HEK293 (cell line): ENCODE results near the gene UBL4A.

Experiments used
- CTCF ChIA-PET: fragments of 350-600 bp; formaldehyde crosslinking; extraction: SDS; loops from one replicate; lab custom pipeline; 2021; ENCODE audit warnings: antibody characterized with exemption; lab: Yijun Ruan, JAX
- POLR2A ChIA-PET: fragments of 300-600 bp; formaldehyde crosslinking; extraction: SDS; loops from one replicate; lab custom pipeline; 2020; ENCODE audit warnings: antibody characterized with exemption, inconsistent platforms; lab: Yijun Ruan, JAX
- H3K27ac ChIP-seq: fragments of 200-500 bp; sonication (Bioruptor generic); 2 replicates; pipeline ENCODE4 v1.5.1; 2014; ENCODE audit warnings: low read depth, low read length, control low read depth, inconsistent platforms; ENCODE audit errors: extremely low read depth
- H3K36me3 ChIP-seq, 2 experiments: fragments of 200-500 bp in 1 of 2; sonication (Bioruptor generic) in 1 of 2; 1 replicate in 1 of 2; 2 replicates in 1 of 2; pipeline ENCODE4 v1.5.1; 2014 to 2017; ENCODE audit warnings: inconsistent platforms in 2 of 2, low read length in 2 of 2; ENCODE audit not compliant: control insufficient read depth in 2 of 2, insufficient read depth in 1 of 2
- H3K4me1 ChIP-seq: fragments of 200-500 bp; sonication (Bioruptor generic); 2 replicates; pipeline ENCODE4 v1.5.1; 2014; ENCODE audit warnings: mild to moderate bottlenecking, low read length, inconsistent platforms; ENCODE audit not compliant: control insufficient read depth, insufficient read depth
- H3K4me3 ChIP-seq: 2 replicates; pipeline ENCODE4 v1.5.1; 2011; ENCODE audit warnings: low read depth, mild to moderate bottlenecking, control low read depth, low read length, moderate library complexity
- H3K9me3 ChIP-seq: fragments of 200-500 bp; sonication (Bioruptor generic); 2 replicates; pipeline ENCODE4 v1.5.1; 2014; ENCODE audit warnings: low read depth, low read length, inconsistent platforms; ENCODE audit not compliant: control insufficient read depth, insufficient read depth
- EGR2 ChIP-seq: fragments of 450-650 bp; formaldehyde crosslinking; IDR thresholded peaks from 2 replicates; pipeline ENCODE4 v1.5.1; 2016; ENCODE audit warnings: low read depth, missing biosample characterization, missing genetic modification characterization
- FEZF1 ChIP-seq: fragments of 450-650 bp; formaldehyde crosslinking; IDR thresholded peaks from 2 replicates; pipeline ENCODE4 v1.5.1; 2016; ENCODE audit warnings: missing biosample characterization, missing genetic modification characterization
- INSM2 ChIP-seq: fragments of 450-650 bp; formaldehyde crosslinking; IDR thresholded peaks from 2 replicates; pipeline ENCODE4 v1.5.1; 2016; ENCODE audit warnings: missing biosample characterization, missing genetic modification characterization
- SP3 ChIP-seq: fragments of 450-650 bp; formaldehyde crosslinking; IDR thresholded peaks from 2 replicates; pipeline ENCODE4 v1.5.1; 2016; ENCODE audit warnings: missing biosample characterization, missing genetic modification characterization
- WT1 ChIP-seq: fragments of 450-650 bp; formaldehyde crosslinking; IDR thresholded peaks from 2 replicates; pipeline ENCODE4 v1.5.1; 2016; ENCODE audit warnings: missing biosample characterization, missing genetic modification characterization
- ZNF112 ChIP-seq: fragments of 450-650 bp; formaldehyde crosslinking; IDR thresholded peaks from 2 replicates; pipeline ENCODE4 v1.5.0; 2017; ENCODE audit warnings: missing biosample characterization, missing genetic modification characterization
- ZNF202 ChIP-seq: fragments of 450-650 bp; formaldehyde crosslinking; IDR thresholded peaks from 2 replicates; pipeline ENCODE4 v1.5.1; 2016; ENCODE audit warnings: missing biosample characterization, missing genetic modification characterization, borderline replicate concordance
- ZNF266 ChIP-seq: fragments of 450-650 bp; formaldehyde crosslinking; IDR thresholded peaks from 2 replicates; pipeline ENCODE4 v1.5.1; 2016; ENCODE audit warnings: missing biosample characterization, missing genetic modification characterization, low read depth
- ZNF362 ChIP-seq: fragments of 450-650 bp; formaldehyde crosslinking; IDR thresholded peaks from 2 replicates; pipeline ENCODE4 v1.5.1; 2016; ENCODE audit warnings: missing biosample characterization, missing genetic modification characterization
- ZNF433 ChIP-seq: fragments of 450-650 bp; formaldehyde crosslinking; IDR thresholded peaks from 2 replicates; pipeline ENCODE4 v1.5.1; 2016; ENCODE audit warnings: missing biosample characterization, missing genetic modification characterization, low read depth
- ZNF654 ChIP-seq: fragments of 450-650 bp; formaldehyde crosslinking; IDR thresholded peaks from 2 replicates; pipeline ENCODE4 v1.5.1; 2016; ENCODE audit warnings: low read depth, missing biosample characterization, missing genetic modification characterization
- ZNF660 ChIP-seq: fragments of 450-650 bp; IDR thresholded peaks from 2 replicates; pipeline ENCODE4 v1.5.1; 2018; ENCODE audit warnings: missing biosample characterization, mild to moderate bottlenecking, missing genetic modification characterization
- ZSCAN5A ChIP-seq: fragments of 450-650 bp; formaldehyde crosslinking; IDR thresholded peaks from 2 replicates; pipeline ENCODE4 v1.5.1; 2016; ENCODE audit warnings: missing biosample characterization, missing genetic modification characterization

The UBL4A gene

GRCh38 chrX:154531626-154532025 is 45.2 kb upstream of the UBL4A start:
- ChIA-PET POLR2A (interaction anchor here (0.6 to 1.8 kb wide), 5 partner anchors 10 to 160 kb away, joined by 3 to 4 read pairs (median 3); partner anchors contain the start of gene FAM3A), CTCF (interaction anchor here (0.8 to 1.7 kb wide), 5 partner anchors 44 to 213 kb away, joined by 3 to 8 read pairs (median 4); partner anchors contain the start of gene RPL10)
- no peak overlapping the region for H3K4me3 ChIP-seq
- 0 out of 2 replicates have a peak, but pooled peaks cover 2% of the 10 kb centered on the region for H3K4me1 ChIP-seq
- no peak overlapping the region for H3K27ac ChIP-seq
- peaks cover 0 to 50% of the 10 kb centered on the region in 2 experiments; a peak in 1 of 3 replicates for H3K36me3 ChIP-seq
- 0 out of 2 replicates have a peak, but pooled peaks have one; percentile 9 for TF ChIP-seq EGR2
- no peak for TF ChIP-seq SP3 (tag by site-specific recombination)
- H3K9me3 ChIP-seq, result no peaks in the 10 kb centered on the region

- ChIA-PET POLR2A (interaction anchor here (1.3 kb wide), 1 partner anchor 133 kb away, joined by 3 read pairs; no protein-coding TSS in a partner anchor), CTCF (interaction anchor here (0.6 kb wide), 1 partner anchor 236 kb away, joined by 4 read pairs; the partner anchor contains the start of gene TEX28)
- H3K4me3 ChIP-seq, result no peak overlapping the region
- TF ChIP-seq WT1 (tag by site-specific recombination), result no peak
- no peak for TF ChIP-seq INSM2 (tag by site-specific recombination)
- TF ChIP-seq ZSCAN5A (tag by site-specific recombination), result no peak
- TF ChIP-seq ZNF202 (tag by site-specific recombination), result no peak
- no peak for TF ChIP-seq ZNF660 (tag by site-specific recombination)
- TF ChIP-seq ZNF266 (tag by site-specific recombination), result no peak
- no peak for TF ChIP-seq FEZF1 (tag by site-specific recombination)
- no peak for TF ChIP-seq ZNF654 (tag by site-specific recombination)
- no peaks in the 10 kb centered on the region for H3K9me3 ChIP-seq
- no peak overlapping the region for H3K27ac ChIP-seq
- H3K4me1 ChIP-seq, result 0 out of 2 replicates have a peak, but pooled peaks cover 2% of the 10 kb centered on the region
- H3K36me3 ChIP-seq, result peaks cover 0 to 42% of the 10 kb centered on the region in 2 experiments; a peak in 1 of 3 replicates
These were observed 43.9 kb upstream of the UBL4A start for GRCh38 chrX:154530286-154530685.

GRCh38 chrX:154529206-154529612 is 42.8 kb upstream of the UBL4A start:
- TF ChIP-seq ZNF362 (tag by site-specific recombination) (peak; percentile 80), ZNF112 (tag by site-specific recombination) (no peak), ZNF433 (tag by site-specific recombination) (no peak)
- TF ChIP-seq, all 188 proteins: peak for 1
- ChIA-PET POLR2A (interaction anchor here (0.5 to 1.2 kb wide), 4 partner anchors 10 to 101 kb away, joined by 3 to 5 read pairs (median 4); partner anchors contain the start of gene SLC10A3), CTCF (no interaction called here)

More at GRCh38 chrX:154529206-154529612, 42.8 kb upstream of the UBL4A start:
- Histone ChIP-seq H3K36me3 (peaks cover 0 to 33% of the 10 kb centered on the region in 2 experiments; a peak in 1 of 3 replicates), H3K4me1 (0 out of 2 replicates have a peak, but pooled peaks cover 2% of the 10 kb centered on the region), H3K27ac (no peak overlapping the region), H3K9me3 (no peaks in the 10 kb centered on the region), H3K4me3 (no peak overlapping the region)
